Lung microvascular endothelial cell (primary cell): ENCODE data around the gene TSFM. TPM values are rescaled to one million over a fixed set of nuclear protein-coding genes. Genes with fewer than 3 reads are reported as not detected.

ENCODE experiments used
- DNase-seq, 2 donors: peaks; one replicate each; pipeline versions ENCODE4 v3.0.0 to v3.0.0-alpha.2; 2010; ENCODE audit warnings: low read depth in 2 of 2
- total RNA-seq: library from RNA; depleted of rRNA; stranded (reverse); fragments of >200 nt; gene quantifications from 2 replicates; pipeline ENCODE4 v1.2.1, GENCODE V29; 2014

TSFM gene
- total RNA-seq, 1 donor from 2014 or later = 15.5 TPM

GRCh38 chr12:57834086-57834876 is 51.7 kb downstream of the TSFM start:
- DNase-seq = no peak

DNA sequence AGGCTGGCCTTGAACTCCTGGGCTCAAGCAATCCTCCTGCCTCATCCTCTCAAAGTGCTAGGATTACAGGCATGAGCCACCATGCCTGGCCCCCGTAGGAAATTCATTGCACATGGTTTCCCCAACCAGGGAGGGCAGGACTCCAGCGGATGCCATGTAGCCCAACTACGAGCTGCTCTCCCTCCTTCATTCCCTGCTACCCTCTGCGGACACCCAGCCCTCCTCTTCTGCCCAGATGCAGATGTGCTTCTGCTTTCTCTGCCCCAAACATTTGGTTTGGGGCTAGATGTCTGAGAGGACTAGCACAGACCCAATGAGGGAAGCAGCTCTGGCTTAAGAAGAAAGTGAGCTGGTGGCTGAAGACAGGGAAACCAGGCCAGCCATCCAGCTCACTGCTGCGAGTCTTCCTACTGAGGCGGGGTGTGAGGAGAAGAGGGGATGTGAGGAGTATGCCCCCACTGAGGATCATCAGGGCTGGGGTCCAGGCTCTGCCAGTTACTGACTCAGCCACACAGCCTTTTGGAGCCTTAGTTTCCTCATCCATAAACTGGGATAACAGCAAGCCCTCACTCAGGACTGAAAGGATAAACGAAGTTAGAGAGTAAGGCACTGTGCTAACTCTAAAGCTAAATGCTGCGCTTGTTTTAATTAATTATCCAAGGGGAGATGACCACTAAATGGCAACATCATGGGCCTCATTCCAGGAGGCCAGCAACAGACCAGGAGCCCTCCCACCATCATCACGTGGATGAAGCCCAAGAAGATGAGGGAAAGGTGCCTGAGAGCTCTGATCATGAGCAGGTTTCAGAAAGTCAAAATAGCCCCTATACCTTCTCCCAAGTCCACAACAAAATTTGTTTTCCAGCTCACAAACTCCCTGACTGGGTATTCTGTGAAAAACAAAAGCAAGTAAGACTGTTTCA is 53.0 kb downstream of the TSFM start:
- DNase-seq = no peak

GRCh38 chr12:57836442-57837375 is 54.1 kb downstream of the TSFM start:
- peak; percentile 37 to 90 for DNase-seq

DNA sequence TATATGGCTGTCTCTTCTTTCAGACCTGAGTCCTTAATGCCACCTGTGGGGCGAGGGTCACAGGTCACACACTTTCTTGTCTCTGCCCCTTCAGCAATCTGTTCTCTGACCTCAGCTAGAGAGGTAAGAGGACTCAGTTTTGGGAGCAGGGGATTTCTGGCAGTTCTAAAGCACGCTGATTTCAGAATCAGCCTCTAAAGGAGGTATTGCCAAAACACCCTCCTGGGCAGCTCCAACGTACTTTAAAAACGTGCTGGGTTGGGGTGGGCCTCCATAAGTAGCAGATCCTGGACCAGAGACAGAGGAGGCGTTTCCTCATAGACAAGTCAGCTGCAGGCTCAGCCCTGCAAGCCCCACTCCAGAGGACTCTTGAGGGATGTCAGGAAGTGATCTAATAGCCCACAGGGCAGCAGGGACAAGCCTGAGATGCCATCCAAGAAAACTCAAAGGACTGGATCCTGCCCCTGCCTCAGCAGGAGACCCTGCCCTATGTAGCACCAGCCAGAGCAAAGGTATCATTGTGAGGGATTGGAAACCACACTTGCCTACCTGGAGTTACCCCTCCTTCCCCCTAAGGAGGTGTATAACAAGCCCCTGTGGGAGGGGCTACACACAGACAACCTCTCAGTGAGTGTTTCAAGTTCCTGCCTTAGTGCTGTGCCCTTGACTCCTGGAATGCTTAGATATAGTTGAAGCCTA is 55.4 kb downstream of the TSFM start:
- peak in 1 of 2 donors; percentile 88 for DNase-seq

DNA sequence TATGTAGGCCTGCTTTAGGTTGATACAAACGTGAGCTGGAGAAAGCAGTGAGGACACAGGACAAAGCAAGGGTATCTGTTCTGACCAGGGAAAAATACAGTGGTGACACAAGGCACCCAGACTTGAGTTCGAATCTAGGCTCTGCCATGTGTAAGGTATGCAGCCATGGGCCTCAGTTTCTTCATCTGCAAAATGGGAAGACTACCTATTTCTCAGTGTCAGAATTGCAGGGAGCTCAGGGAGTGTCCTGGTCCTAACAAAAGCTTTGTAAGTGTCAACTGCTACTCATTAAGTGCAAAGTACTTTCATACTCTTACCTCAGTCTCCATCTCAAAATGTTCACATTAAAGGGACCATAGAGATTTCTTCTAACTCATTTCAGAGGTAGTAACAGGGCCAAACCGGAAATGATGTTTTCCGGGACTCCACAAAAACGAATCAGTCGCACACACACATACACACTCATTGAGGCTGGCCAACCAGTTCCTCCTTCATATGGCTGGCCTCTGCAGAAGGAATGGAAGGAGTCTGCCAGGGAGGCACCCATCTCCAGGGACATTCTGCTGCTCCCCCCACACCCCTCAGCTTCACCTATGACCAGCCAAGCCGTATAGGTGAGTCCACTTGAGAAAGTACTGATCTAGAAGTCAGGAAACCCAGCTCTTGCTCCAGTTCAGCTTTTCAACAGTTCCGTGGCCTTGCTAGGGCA is 56.2 kb downstream of the TSFM start:
- DNase-seq = peak; percentile 75 to 92

DNA sequence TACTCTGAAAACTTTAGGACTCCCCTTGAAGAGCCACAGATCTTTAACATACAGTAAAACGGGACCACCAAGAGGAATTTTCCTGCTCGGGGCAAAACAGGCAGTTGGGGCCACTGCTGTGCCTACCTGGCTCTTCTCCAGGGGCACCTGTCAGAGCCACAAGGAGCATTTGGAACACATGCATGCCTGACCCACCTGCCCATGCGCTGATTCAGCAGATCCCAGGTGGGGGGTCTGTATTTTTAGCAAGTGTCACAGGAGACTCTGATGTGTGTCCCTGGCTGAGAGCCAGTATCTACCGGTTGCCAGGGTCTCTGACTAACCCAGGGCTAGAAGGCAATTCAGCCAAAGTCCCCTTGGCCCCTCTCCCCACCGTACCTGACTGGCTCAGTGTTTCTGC is 57.4 kb downstream of the TSFM start:
- DNase-seq = no peak

- DNase-seq = peak in 1 of 2 donors; percentile 63
Observed at GRCh38 chr12:57840726-57841125, 58.1 kb downstream of the TSFM start.

DNA sequence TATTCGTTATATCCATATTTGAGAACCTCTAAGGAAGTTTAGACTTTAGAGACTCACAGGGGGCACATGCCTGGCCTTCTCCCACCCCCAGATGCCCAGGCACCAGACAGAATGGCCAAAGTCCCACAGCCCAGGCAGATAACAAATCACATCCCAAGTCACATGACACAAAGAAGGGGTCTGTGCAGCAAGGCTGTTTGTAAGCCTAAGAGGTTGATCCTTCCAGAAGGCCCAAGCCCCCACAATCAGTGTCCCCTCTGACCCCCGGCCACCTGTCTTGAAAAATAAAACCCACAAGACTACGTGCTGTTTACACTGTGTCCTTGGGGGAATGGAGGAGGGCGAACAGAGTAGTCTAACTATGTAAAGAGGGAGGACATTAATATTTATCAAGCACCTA is 58.9 kb downstream of the TSFM start:
- no peak for DNase-seq

- DNase-seq = no peak
Observed at GRCh38 chr12:57842342-57843294, 60.0 kb downstream of the TSFM start.

DNA sequence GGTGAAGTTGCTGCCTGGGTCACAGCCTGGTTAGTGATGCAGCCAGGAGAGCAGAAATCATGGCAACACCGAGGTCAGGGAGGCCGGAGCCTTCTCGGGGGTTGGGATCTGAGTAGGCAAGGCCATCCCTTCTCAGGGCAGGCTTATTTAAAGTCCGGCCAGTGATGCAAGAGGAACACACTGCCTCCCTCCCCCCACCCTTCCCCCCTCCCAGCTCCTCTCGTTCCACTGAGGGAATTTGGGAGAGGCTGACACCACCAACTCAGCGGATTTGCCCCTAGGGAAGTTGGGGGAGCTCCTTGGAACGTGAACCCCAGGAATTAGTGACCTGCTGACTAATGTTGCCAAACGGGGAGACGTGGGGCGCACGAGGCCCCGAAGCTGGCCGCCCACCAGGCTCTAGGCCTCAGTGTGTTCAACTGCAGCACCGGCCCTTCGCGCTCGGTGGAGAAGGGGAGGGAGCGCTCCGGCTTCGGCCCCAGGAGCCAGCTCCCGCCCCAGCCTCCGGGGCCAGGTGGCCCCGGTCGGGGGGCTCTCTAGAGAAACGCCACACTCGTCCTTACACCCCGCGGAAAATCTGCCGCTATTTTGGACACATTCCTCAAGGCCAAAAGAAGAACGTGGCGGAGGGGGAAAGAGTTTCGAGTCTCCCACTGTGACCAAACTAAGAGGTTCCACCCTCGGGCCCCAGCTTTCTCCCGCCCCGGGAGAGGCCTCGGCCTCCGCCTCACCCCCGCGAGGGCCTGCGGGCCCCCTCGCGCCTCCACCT is 62.3 kb downstream of the TSFM start:
- peak; percentile 51 to 73 for DNase-seq

- peak; percentile 63 to 66 for DNase-seq
Observed at GRCh38 chr12:57845478-57846284, 63.1 kb downstream of the TSFM start.

- no peak for DNase-seq
Observed at GRCh38 chr12:57846285-57846576, 63.6 kb downstream of the TSFM start.

- peak; percentile 99 for DNase-seq
Observed at GRCh38 chr12:57846577-57847319, 64.2 kb downstream of the TSFM start, which contains the start of gene CTDSP2. CTDSP2 (minus strand) TSS chr12:57846729; CDS start chr12:57846435, 294 bp downstream.
